A549 (cell line): Measurements from ENCODE around the gene PAPPA. TPM values are rescaled to one million over a fixed set of nuclear protein-coding genes. Genes with fewer than 3 reads are reported as not detected.

Experiments used
- ATAC-seq, 2 experiments: fragments of 200-7000 bp in 1 of 2; fragments of >200 bp in 1 of 2; cut with Nextera tagmentation in 1 of 2; cut with Tn5 transposase in 1 of 2; 3 replicates each; pipeline versions ENCODE4 v1.8.0 to v1.9.1; 2018 to 2020; ENCODE audit warnings: mild to moderate bottlenecking in 1 of 2, moderate library complexity in 1 of 2
- CTCF ChIA-PET: fragments of 300-600 bp; sonication (Branson Sonifier 250); formaldehyde crosslinking; extraction: SDS; loops from one replicate; lab custom pipeline; 2021; ENCODE audit warnings: antibody characterized with exemption, inconsistent platforms; lab: Yijun Ruan, JAX
- POLR2A ChIA-PET: fragments of 350-600 bp; formaldehyde crosslinking; extraction: SDS; loops from one replicate; lab custom pipeline; 2021; ENCODE audit warnings: antibody characterized with exemption, inconsistent platforms; lab: Yijun Ruan, JAX
- DNase-seq, 2 experiments: peaks; one replicate each; pipeline versions ENCODE4 v3.0.0 to v3.0.0-alpha.2; 2011 to 2016; ENCODE audit warnings: low read depth in 1 of 2, low spot score in 1 of 2
- FAIRE-seq: peaks from 2 replicates; lab custom pipeline; 2011; peaks lifted over from hg19 to GRCh38; lab: Jason Lieb, UNC
- H3K27ac ChIP-seq, 2 experiments: fragments of >200 bp; sonication (Bioruptor Twin); formaldehyde crosslinking; 3 replicates each; pipeline ENCODE4 v1.5.1; 2016 to 2017
- H3K4me1 ChIP-seq: fragments of >200 bp; sonication (Bioruptor Twin); formaldehyde crosslinking; 3 replicates; pipeline ENCODE4 v1.6.1; 2016
- H3K4me2 ChIP-seq: fragments of >200 bp; sonication (Bioruptor Twin); formaldehyde crosslinking; 3 replicates; pipeline ENCODE4 v1.6.1; 2016
- H3K4me3 ChIP-seq: fragments of >200 bp; sonication (Bioruptor Twin); formaldehyde crosslinking; 3 replicates; pipeline ENCODE4 v1.5.1; 2016
- H3K9me3 ChIP-seq: fragments of >200 bp; sonication (Bioruptor Twin); formaldehyde crosslinking; 3 replicates; pipeline ENCODE4 v1.6.1; 2016
- CBX2 ChIP-seq: fragments of 200-600 bp; sonication (generic); IDR thresholded peaks from 2 replicates; pipeline ENCODE4 v1.6.1; 2016; ENCODE audit warnings: low read depth, mild to moderate bottlenecking, borderline replicate concordance
- CBX8 ChIP-seq: fragments of 200-600 bp; sonication (generic); IDR thresholded peaks from 2 replicates; pipeline ENCODE4 v1.6.1; 2016
- CHD4 ChIP-seq: fragments of 200-600 bp; sonication (generic); IDR thresholded peaks from 2 replicates; pipeline ENCODE4 v1.6.1; 2016; ENCODE audit warnings: antibody characterized with exemption, mild to moderate bottlenecking, borderline replicate concordance
- EHMT2 ChIP-seq: fragments of 200-600 bp; sonication (generic); IDR thresholded peaks from 2 replicates; pipeline ENCODE4 v1.6.1; 2016; ENCODE audit warnings: antibody characterized with exemption, low read depth, mild to moderate bottlenecking, moderate library complexity
- ESRRA ChIP-seq: fragments of 150-350 bp; IDR thresholded peaks from 2 replicates; pipeline ENCODE4 v1.6.1; 2014; ENCODE audit warnings: mild to moderate bottlenecking, low read length, borderline replicate concordance
- FOSL2 ChIP-seq, 2 experiments: fragments of 450-650 bp in 1 of 2; fragments of >200 bp in 1 of 2; sonication (Bioruptor Twin) in 1 of 2; formaldehyde crosslinking; IDR thresholded peaks; 2 replicates each; pipeline versions ENCODE4 v1.5.0 to v1.6.1; 2016 to 2020; ENCODE audit warnings: mild to moderate bottlenecking in 1 of 2, moderate library complexity in 1 of 2
- GATA3 ChIP-seq: IDR thresholded peaks from 2 replicates; pipeline ENCODE4 v1.6.1; 2012; ENCODE audit warnings: borderline replicate concordance
- HDAC2 ChIP-seq: fragments of 200-600 bp; sonication (generic); IDR thresholded peaks from 2 replicates; pipeline ENCODE4 v1.6.1; 2016
- HMGXB4 ChIP-seq: fragments of 250-450 bp; sonication (Bioruptor Pico); IDR thresholded peaks from 2 replicates; pipeline ENCODE4 v1.5.0; 2021; ENCODE audit warnings: mild to moderate bottlenecking, moderate library complexity, borderline replicate concordance
- HOXB13 ChIP-seq: fragments of 250-450 bp; sonication (Bioruptor Pico); IDR thresholded peaks from 2 replicates; pipeline ENCODE4 v1.5.0; 2020; ENCODE audit warnings: low read depth, mild to moderate bottlenecking, moderate library complexity
- HOXB5 ChIP-seq: fragments of 250-450 bp; sonication (Bioruptor Pico); IDR thresholded peaks from 2 replicates; pipeline ENCODE4 v1.5.0; 2020; ENCODE audit warnings: mild to moderate bottlenecking, moderate library complexity
- JUN ChIP-seq, 2 experiments: fragments of >200 bp; sonication (Bioruptor Twin); formaldehyde crosslinking; IDR thresholded peaks; 2 replicates in 1 of 2; 3 replicates in 1 of 2; pipeline ENCODE4 v1.6.1; 2016 to 2017
- JUNB ChIP-seq: fragments of >200 bp; sonication (Bioruptor Twin); formaldehyde crosslinking; IDR thresholded peaks from 2 replicates; pipeline ENCODE4 v1.6.1; 2016
- KDM1A ChIP-seq: fragments of 200-600 bp; sonication (generic); IDR thresholded peaks from 2 replicates; pipeline ENCODE4 v1.6.1; 2016; ENCODE audit warnings: low read depth, mild to moderate bottlenecking
- MAZ ChIP-seq: fragments of 150-350 bp; IDR thresholded peaks from 2 replicates; pipeline ENCODE4 v1.6.1; 2014; ENCODE audit warnings: antibody characterized with exemption, low read depth, low read length, borderline replicate concordance
- MYC ChIP-seq: IDR thresholded peaks from 2 replicates; pipeline ENCODE4 v1.6.1; 2012; ENCODE audit warnings: mild to moderate bottlenecking, inconsistent platforms, low read length, improper control_type of control experiment, borderline replicate concordance
- NFE2L2 ChIP-seq: fragments of 150-350 bp; conservative IDR thresholded peaks from 2 replicates; pipeline ENCODE4 v1.6.1; 2014; ENCODE audit warnings: low read length
- NPAS2 ChIP-seq: fragments of 250-450 bp; sonication (Bioruptor Pico); IDR thresholded peaks from 2 replicates; pipeline ENCODE4 v1.8.0; 2022; ENCODE audit warnings: mild to moderate bottlenecking, moderate library complexity, borderline replicate concordance
- POLR2A ChIP-seq: IDR thresholded peaks from 2 replicates; pipeline ENCODE4 v1.6.1; 2012; ENCODE audit warnings: mild to moderate bottlenecking, low read length
- RCOR1 ChIP-seq: fragments of 150-350 bp; IDR thresholded peaks from 2 replicates; pipeline ENCODE4 v1.6.1; 2014; ENCODE audit warnings: antibody characterized with exemption, low read length, low read depth
- RFX5 ChIP-seq: fragments of 450-650 bp; IDR thresholded peaks from 2 replicates; pipeline ENCODE4 v1.7.1; 2014; ENCODE audit warnings: antibody characterized with exemption, mild to moderate bottlenecking, moderate library complexity
- RNF2 ChIP-seq: fragments of 200-600 bp; sonication (generic); IDR thresholded peaks from 2 replicates; pipeline ENCODE4 v1.6.1; 2016; ENCODE audit warnings: low read depth, mild to moderate bottlenecking, antibody characterized with exemption, moderate library complexity, borderline replicate concordance
- SREBF2 ChIP-seq: fragments of 450-650 bp; IDR thresholded peaks from 2 replicates; pipeline ENCODE4 v1.6.1; 2014; ENCODE audit warnings: mild to moderate bottlenecking, moderate library complexity
- TP53 ChIP-seq: fragments of 250-450 bp; sonication (Bioruptor Pico); IDR thresholded peaks from 2 replicates; pipeline ENCODE4 v1.5.0; 2021; ENCODE audit warnings: mild to moderate bottlenecking, moderate library complexity
- USF2 ChIP-seq: fragments of 450-650 bp; IDR thresholded peaks from 2 replicates; pipeline ENCODE4 v1.6.1; 2014; ENCODE audit warnings: antibody characterized with exemption
- ZC3H11A ChIP-seq: fragments of 450-650 bp; IDR thresholded peaks from 2 replicates; pipeline ENCODE4 v1.6.1; 2014; ENCODE audit warnings: antibody characterized with exemption, mild to moderate bottlenecking
- ZNF302 ChIP-seq: fragments of 250-450 bp; sonication (Bioruptor Pico); IDR thresholded peaks from 2 replicates; pipeline ENCODE4 v1.9.0; 2021; ENCODE audit warnings: inconsistent platforms, mild to moderate bottlenecking, moderate library complexity
- WGBS: methylation state at CpG from one replicate; pipeline ENCODE4 v1.1.6; 2017; ENCODE audit errors: missing lambda C conversion rate; 5-methylcytosine and 5-hydroxymethylcytosine counted together
- polyA plus RNA-seq, 4 experiments: library from polyadenylated mRNA; depleted of rRNA in 3 of 4; stranded (reverse); fragments of >200 nt; fragmentation: RNase III in 1 of 4; extraction: RNeasy Plus Mini Kit Qiagen cat#74134 plus additional on column Dnase treatment in 1 of 4; gene quantifications; 2 replicates in 3 of 4; 3 replicates in 1 of 4; pipeline ENCODE4 v1.2.3, GENCODE V29; 2011 to 2017
- TF ChIP-seq, protein P1 (sequence below): fragments of 250-450 bp; sonication (Bioruptor Pico); IDR thresholded peaks from 2 replicates; pipeline ENCODE4 v1.5.0; 2020; ENCODE audit warnings: low read depth, mild to moderate bottlenecking, moderate library complexity

The PAPPA gene
- polyA plus RNA-seq, 2 of the 4 experiments (the other 2 are of a cell fraction): 40.0 to 127 TPM

GRCh38 chr9:116115761-116116353 lies 37.7 kb upstream of the PAPPA start:
- Histone ChIP-seq H3K4me2 (no peak overlapping the region), H3K4me3 (no peak overlapping the region), H3K9me3 (no peaks in the 10 kb centered on the region), H3K4me1 (peaks cover 13% of the 10 kb centered on the region)
- ChIA-PET CTCF (no interaction called here), POLR2A (no interaction called here)
- FAIRE-seq: no peak
- WGBS: 72% methylated on average over 6 of the region's 6 CpGs
- ATAC-seq: no peak
- DNase-seq: no peak
- TF ChIP-seq ZC3H11A (no peak), HMGXB4 (no peak), HOXB13 (CRISPR knock-in tag) (no peak)
- TF ChIP-seq, all 56 proteins: peak for 0
- H3K27ac ChIP-seq: peak overlapping the region; percentile 25 to 59; a peak in 4 of 6 replicates

DNA sequence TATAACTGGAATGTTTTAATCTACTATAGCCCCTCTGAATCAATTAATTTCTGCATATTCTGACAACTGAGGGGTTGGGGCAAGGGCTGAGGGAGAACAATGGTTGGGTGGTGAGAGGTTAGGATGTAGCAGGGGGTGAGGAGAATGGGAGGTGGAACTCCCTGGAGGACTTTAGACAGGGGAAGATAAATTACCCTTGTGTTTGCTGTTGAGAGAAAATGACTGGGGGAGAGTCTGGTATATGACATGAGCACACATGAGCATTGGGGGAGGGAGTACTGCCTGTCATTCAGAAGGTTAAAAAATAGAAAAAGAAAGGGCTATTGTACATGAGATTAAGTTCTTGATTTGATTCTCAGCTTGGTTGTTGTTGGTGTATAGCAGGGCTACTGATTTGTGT lies 37.2 kb upstream of the PAPPA start:
- Histone ChIP-seq H3K9me3 (no peaks in the 10 kb centered on the region; the same call in 2 of the 3 replicates), H3K4me3 (no peak overlapping the region), H3K4me1 (peaks cover 13% of the 10 kb centered on the region), H3K27ac (peak overlapping the region; percentile 25 to 59; a peak in 4 of 6 replicates), H3K4me2 (no peak overlapping the region)
- no peak for FAIRE-seq
- POLR2A ChIA-PET: no interaction called here
- TF ChIP-seq NPAS2 (no peak), CHD4 (no peak), NFE2L2 (no peak), HDAC2 (no peak), FOSL2 (IDR thresholded peaks at IDR 0.05) (no peak), FOSL2 (CRISPR knock-in tag; IDR thresholded peaks at IDR 0.05) (no peak), MYC (no peak), USF2 (no peak), KDM1A (no peak), JUNB (no peak), EHMT2 (no peak), CBX8 (no peak), POLR2A (no peak), JUN (IDR thresholded peaks at IDR 0.05) (no peak)
- DNase-seq: no peak
- CTCF ChIA-PET: no interaction called here
- peak in 1 of 2 experiments; percentile 49; a peak in 1 of 6 replicates for ATAC-seq

DNA sequence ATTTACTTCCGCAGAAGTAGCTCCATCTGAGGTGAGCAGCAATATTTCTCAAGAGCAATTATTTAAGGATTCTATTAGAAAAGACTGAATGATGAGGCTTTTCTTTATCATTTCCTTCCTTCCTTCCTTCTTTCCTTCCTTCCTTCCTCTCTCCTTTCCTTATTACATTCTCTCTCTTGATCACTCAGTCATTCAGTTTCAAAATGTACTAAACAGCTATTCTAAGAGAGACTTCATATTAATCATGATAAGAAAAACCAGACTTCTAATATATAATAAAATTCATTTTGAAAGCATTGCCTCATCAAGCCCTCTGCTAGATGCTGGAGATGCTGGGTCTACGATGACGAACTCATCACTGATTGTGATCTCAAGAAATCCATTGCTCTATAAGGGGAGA lies 30.4 kb upstream of the PAPPA start:
- H3K4me2 ChIP-seq: no peak overlapping the region
- no peak overlapping the region for H3K27ac ChIP-seq
- FAIRE-seq (no peak), DNase-seq (no peak), ATAC-seq (no peak)
- ChIA-PET POLR2A (no interaction called here), CTCF (no interaction called here)
- WGBS: 91% methylated on average over 3 of the region's 3 CpGs
- no peak for TF ChIP-seq TP53 (CRISPR knock-in tag)
- TF ChIP-seq ESRRA: no peak
- no peak for TF ChIP-seq ZNF302 (CRISPR knock-in tag)
- TF ChIP-seq RNF2: no peak
- TF ChIP-seq, protein P1, sequence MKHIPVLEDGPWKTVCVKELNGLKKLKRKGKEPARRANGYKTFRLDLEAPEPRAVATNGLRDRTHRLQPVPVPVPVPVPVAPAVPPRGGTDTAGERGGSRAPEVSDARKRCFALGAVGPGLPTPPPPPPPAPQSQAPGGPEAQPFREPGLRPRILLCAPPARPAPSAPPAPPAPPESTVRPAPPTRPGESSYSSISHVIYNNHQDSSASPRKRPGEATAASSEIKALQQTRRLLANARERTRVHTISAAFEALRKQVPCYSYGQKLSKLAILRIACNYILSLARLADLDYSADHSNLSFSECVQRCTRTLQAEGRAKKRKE (CRISPR knock-in tag): no peak
- no peak for TF ChIP-seq KDM1A
- no peak for TF ChIP-seq RCOR1
- no peak for TF ChIP-seq FOSL2 (IDR thresholded peaks at IDR 0.05)
- TF ChIP-seq FOSL2 (CRISPR knock-in tag; IDR thresholded peaks at IDR 0.05): no peak
- TF ChIP-seq CBX2: no peak
- TF ChIP-seq CHD4: no peak
- no peak for TF ChIP-seq RFX5
- TF ChIP-seq MAZ: no peak
- TF ChIP-seq GATA3: no peak
- TF ChIP-seq SREBF2: no peak
- no peak for TF ChIP-seq HMGXB4
- TF ChIP-seq NPAS2: no peak
- no peak for TF ChIP-seq HOXB5 (CRISPR knock-in tag)
- H3K9me3 ChIP-seq: no peaks in the 10 kb centered on the region; the same call in 2 of the 3 replicates
- H3K4me1 ChIP-seq: no peaks in the 10 kb centered on the region
- H3K4me3 ChIP-seq: no peak overlapping the region
